Loucy (cell line): ENCODE results near the gene OMD.

Source experiments
- EZH2phosphoT487 ChIP-seq: fragments of 200-600 bp; IDR thresholded peaks from 2 replicates; pipeline ENCODE4 v1.6.1; 2018; ENCODE audit warnings: antibody characterized with exemption, mild to moderate bottlenecking, moderate library complexity, borderline replicate concordance
- TF ChIP-seq, protein P1 (sequence below): fragments of 200-600 bp; sonication (generic); conservative IDR thresholded peaks from 2 replicates; pipeline ENCODE4 v1.5.1; 2014; ENCODE audit warnings: mild to moderate bottlenecking, antibody characterized with exemption, low read length

DNA sequence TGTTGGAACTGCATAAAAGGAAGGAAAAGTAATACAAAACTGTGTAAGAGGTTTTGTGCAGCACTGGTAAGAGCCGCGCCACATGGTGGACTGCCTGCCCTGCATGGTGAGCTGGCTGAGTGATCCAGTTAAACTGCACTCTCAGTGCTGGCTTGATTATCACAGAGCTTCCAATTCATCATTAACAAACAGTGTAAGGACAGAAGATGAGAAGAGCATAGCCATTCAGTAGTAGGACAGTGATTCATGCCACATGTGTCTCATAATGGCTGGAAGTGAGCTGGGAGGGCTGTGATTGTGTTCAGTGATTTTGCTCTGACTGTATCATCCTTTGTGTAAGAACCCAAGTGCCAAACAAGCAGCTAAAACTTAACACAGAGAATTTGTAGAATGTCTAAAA lies 43.9 kb upstream of the OMD start:
- TF ChIP-seq, protein P1, sequence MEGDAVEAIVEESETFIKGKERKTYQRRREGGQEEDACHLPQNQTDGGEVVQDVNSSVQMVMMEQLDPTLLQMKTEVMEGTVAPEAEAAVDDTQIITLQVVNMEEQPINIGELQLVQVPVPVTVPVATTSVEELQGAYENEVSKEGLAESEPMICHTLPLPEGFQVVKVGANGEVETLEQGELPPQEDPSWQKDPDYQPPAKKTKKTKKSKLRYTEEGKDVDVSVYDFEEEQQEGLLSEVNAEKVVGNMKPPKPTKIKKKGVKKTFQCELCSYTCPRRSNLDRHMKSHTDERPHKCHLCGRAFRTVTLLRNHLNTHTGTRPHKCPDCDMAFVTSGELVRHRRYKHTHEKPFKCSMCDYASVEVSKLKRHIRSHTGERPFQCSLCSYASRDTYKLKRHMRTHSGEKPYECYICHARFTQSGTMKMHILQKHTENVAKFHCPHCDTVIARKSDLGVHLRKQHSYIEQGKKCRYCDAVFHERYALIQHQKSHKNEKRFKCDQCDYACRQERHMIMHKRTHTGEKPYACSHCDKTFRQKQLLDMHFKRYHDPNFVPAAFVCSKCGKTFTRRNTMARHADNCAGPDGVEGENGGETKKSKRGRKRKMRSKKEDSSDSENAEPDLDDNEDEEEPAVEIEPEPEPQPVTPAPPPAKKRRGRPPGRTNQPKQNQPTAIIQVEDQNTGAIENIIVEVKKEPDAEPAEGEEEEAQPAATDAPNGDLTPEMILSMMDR, result no peak
- TF ChIP-seq EZH2phosphoT487, result no peak
